KG1 (cell line): Measurements from ENCODE around the gene ZNF157.

Source experiments
- DNase-seq: peaks from one replicate; lab custom pipeline; 2025; lab: John Stamatoyannopoulos, UW

The ZNF157 gene

GRCh38 chrX:47446971-47447370, 76.6 kb downstream of the ZNF157 start:
- no peak for DNase-seq

DNA sequence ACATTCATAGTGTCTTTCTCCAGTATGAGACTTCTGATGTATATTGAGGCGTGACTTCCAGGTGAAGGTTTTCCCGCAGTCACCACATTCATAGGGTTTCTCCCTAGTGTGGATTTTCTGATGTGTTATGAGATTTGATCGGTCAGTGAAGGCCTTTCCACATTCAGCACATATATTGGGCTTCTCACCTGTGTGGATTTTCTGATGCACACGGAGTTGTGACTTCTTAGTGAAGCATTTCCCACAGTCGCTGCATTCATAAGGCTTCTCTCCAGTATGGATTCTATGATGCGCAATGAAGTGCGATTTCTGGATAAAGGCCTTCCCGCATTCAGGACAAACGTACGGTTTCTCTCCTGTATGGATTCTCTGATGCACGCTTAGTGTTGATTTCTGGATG, 77.2 kb downstream of the ZNF157 start:
- no peak for DNase-seq

DNA sequence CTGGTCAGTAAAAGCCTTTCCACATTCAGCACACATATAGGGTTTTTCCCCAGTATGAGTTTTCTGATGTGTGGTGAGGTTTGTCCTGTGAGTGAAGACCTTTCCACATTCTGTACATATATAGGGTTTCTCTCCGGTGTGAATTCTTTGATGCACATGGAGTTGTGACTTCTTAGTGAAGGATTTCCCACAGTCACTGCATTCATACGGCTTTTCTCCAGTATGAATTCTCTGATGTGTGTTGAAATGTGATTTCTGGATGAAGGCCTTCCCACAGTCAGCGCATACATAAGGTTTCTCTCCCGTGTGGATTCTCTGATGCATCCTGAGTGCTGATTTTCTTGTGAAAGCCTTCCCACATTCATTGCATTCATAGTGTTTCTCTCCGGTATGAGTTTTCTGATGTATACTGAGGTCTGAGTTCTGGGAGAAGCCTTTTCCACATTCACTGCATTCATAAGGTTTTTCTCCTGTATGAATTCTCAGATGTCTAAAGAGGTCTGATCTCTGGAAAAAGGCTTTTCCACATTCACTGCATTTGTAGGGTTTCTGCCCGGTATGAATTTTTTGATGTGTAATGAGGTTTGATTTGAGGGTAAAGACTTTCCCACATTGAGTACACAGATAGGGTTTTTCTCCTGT, 77.9 kb downstream of the ZNF157 start:
- DNase-seq = no peak

- no peak for DNase-seq
Measured at GRCh38 chrX:47452112-47452511, 81.7 kb downstream of the ZNF157 start.

GRCh38 chrX:47456080-47456479, 85.7 kb downstream of the ZNF157 start:
- DNase-seq = no peak

DNA sequence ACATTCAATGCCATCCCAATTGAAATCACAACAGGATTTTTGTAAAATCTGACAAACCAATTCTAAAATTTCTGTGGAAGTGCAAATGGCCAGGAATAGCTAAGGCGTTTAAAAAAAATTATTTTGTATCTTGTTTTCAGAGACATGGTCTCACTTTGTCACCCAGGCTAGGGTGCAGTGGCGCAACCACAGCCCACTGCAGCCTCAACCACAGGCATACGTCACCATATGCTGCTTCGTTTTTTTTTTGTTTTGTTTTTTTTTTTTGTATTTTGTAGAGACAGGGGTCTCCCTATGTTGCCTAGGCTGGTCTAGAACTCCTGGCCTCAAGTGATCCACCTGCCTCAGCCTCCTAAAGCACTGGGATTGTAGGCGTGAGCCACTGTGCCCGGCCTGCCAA, 88.2 kb downstream of the ZNF157 start:
- DNase-seq = no peak

DNA sequence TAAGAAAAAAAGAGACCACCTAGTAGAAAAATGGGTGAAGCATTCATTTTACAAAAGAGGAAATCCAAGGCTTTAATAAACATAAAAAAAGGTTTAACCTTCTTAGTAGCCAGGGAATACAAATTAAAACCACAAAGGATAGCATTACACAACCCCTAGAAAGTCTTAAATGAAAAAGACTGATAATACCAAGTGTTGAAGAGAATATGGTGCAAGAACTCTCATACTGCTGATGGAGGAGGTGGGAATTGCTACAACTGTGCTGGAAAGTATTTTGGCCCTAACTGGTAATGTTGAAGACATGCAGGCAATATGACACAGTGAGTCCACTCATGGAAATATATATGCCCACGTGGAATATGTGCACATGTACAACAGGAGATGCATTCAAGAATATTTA, 90.2 kb downstream of the ZNF157 start:
- no peak for DNase-seq
